HG02571 (cell line): ENCODE data around the gene RHBDD3.
"Not testable (repeated sequence)": the region's sequence is repeated elsewhere in the genome, so short reads cannot be mapped to it uniquely, and the experiment has no call there.

Experiments used
- ATAC-seq: cut with Tn5 transposase; IDR thresholded peaks from one replicate; pipeline ENCODE4 v1.9.1; 2021; ENCODE audit warnings: mild to moderate bottlenecking, moderate library complexity; ENCODE audit not compliant: unreplicated experiment

The RHBDD3 gene

DNA sequence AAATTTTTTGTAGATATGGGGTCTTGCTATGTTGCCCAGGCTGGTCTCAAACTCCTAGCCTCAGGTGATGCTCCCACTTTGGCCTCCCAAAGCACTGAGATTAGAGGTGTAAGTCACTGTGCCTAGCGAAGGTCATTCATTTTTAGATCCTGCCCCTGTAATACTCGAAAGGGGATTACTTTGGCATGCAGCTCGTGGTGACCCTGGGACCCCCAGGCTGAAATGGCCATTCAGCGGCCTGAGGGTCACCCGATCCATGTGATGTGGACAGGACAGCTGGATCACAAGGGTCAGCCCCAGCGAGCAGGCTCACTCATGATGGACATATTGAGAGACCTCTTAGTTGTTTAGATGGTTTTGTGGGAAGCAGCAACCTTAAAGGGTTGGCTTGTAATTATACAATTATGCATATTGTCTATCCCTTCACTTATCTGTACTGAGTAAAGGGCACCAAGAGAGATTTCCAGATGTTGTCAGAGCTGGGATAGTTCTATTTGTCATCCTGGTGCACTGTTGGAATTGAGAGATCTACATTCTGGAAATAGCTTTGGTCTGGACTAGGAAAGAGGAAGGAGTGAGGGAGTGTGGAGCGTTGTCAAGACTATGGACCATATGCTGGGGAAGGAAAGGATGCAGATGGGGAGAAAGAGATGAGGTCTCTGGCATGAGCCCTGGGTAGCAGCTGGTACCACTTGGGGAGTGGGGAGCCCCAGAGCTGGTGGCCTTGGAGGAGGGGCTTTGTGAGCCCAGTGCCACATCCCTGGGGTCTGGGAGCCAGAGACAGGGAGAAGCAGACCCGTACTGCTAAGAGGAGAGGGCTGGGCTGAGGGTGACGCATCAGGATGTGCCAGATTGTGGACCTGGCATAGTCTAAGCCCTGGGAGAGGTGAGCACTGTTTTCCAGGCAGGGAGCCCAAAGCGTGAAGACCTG lies 15.5 kb downstream of the RHBDD3 start:
- ATAC-seq, result no peak

DNA sequence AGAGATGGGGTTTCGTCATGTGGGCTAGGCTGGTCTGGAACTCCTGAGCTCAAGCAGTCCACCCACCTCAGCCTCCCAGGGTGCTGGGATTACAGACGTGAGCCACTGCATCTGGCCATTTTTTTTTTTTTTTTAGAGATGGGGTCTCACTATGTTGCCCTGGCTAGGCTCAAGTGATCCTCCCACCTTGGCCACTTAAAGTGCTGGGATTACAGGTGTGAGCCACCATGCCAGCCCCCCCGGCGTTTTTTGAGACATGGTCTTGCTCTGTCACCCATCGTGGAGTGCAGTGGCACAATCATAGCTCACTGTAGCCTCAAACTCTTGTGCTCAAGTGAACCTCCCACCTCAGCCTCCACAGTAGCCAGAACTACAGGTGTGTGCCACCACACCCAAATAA lies 16.5 kb downstream of the RHBDD3 start:
- ATAC-seq, result no peak

DNA sequence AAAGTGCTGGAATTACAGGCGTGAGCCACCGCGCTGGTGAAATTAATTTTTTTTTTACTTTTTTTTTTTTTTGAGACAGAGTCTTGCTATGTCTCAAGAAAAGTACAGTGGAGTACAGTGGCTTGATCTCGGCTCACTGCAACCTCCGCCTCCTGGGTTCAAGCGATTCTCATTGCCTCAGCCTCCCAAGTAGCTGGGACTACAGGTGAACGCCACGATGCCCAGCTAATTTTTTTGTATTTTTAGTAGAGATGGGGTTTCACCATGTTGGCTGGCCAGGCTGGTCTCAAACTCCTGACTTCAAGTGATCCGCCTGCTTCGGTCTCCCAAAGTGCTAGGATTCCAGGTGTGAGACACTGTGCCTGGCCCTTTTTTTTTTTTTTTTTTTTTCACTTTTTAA lies 19.9 kb downstream of the RHBDD3 start:
- not testable (repeated sequence) for ATAC-seq

DNA sequence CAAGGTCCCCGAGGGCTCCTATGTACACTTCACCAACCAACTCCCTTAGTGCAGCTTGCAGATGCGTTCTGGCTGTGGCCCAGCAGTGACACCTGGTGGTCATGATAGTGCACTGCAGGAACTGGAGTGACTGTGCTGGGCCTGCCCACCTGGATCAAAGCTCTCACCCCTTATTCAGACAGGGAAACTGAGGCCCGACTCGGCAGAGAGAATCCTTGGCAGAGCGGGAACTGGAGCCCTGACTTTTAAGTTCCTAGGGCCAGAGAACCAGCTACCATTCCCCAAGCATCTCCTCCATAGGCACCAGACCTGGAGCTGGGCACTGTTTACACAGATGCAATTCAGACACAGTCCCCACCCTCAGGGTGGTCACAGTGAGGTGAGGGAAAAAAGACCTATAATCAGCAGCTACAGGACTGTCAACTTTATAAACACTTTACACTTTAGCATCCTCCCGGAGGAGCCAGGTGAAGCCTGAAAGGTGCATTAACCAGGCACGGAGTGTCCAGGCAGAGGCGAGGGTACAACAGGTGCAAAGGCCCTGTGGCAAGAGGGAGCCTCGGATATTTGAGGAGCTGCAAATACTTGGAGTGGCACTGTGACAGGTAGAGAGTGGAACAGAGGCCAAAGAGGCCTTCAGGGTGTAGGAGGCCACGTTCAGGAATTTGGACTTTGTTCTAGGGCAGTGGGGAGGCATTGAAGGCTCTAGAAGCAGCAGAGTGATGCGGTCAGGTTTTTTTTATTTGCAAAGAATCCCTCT lies 22.0 kb downstream of the RHBDD3 start:
- no peak for ATAC-seq

DNA sequence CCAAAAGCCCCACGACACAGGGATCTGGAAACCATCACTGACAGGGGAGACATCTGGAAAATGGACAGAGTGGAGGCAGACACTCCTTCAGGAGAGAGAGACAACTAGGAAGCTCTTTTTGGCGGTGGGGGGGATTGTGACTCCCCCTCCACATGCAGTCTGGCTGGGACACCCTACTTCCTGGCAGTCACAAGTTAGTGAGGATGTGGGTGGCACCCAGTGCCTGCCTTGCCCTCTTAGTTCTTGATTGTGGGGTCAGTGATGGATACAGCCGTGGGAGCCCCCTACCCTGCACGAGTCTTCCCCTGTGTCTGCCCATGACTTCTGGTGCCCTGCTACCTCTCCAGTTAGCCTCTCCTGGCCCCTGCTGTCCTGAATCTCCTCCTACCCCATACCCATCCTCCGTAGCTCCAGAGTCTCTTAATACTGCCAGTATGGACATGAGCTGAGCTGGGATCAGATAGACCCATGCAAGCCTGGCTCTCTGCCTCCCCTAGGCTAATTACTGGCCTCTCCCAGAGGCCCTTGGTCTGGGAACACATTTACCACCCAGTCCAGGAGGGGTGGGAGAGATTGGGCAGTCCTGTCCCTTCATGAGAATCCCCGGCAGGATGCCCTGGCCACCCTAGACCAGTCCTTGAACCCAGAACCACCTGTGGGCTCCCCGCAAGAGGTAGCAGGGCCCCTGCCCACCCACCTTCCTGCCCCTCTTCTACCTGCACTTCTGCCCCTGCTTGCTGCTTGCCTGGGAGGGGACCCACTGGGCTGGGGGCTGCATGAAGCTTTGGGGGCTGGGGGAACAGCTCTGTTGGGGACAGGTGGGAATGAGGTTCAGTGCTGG lies 22.8 kb downstream of the RHBDD3 start:
- no peak for ATAC-seq

DNA sequence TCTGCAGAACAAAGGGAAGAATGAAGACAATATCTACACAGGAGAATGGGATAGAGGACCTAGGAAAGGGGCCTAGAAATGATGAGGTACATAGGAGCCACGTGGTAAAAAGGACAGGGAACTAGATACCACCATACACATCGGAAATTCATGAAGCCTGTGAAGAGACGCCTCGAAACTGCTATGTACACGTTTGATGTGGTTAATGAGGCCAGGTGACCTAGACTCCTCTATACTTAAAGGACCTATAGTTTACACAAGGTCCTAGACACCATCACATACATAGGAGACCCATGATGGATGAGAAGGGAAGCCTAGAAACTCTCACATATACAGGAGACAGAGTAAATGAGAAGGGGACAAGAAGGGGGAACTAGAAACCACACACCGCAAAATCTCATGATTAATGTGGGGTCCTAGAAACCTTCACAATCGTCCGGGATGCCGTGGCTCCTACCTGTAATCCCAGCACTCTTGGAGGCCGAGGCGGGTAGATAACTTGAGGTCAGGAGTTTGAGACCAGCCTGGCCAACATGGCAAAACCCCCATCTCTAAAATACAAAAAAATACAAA lies 23.8 kb downstream of the RHBDD3 start:
- no peak for ATAC-seq

DNA sequence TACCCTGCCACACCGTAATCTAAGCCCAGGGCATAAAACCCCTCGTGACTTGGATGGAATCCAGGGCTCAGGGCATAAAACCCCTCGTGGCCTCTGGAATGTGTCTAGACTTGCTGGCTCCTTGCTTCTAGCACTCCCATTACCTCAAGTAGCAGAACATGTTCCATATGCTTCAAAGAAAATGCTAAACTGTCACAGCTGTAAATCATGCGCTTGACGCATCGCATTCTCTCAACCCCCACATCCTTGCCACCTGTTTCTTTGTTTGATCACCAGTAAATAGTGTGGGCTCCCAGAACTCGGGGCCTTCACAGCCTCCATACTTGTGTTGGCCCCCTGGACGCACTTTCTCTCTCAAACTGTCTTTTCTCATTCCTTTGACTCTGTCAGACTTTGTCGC lies 27.3 kb downstream of the RHBDD3 start:
- not testable (repeated sequence) for ATAC-seq

DNA sequence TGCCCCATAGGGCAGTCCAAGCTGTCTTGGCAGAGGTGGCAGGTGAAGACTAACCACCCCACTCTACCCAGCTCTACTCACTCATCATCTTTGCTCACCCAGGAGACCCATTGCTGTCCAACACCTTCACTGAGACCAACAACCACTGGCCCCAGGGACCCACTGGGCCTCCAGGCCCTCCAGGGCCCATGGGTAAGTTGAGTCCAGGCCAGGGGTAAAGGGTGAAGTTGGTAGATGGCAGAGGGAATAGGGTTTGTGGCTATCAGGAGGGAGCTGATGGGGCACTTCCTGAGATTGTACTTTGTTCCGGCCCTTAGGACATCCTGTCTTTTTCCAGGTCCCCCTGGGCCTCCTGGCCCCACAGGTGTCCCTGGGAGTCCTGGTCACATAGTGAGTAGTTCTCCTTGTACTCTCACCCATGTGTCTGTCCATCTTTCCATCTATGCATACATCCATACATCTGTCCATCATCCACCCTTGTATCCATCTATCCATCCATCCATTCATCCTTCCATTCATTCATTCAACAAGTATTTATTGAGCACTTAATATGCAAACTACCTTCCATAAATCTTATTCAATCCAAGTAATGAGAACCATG lies 34.4 kb downstream of the RHBDD3 start:
- ATAC-seq, result no peak

DNA sequence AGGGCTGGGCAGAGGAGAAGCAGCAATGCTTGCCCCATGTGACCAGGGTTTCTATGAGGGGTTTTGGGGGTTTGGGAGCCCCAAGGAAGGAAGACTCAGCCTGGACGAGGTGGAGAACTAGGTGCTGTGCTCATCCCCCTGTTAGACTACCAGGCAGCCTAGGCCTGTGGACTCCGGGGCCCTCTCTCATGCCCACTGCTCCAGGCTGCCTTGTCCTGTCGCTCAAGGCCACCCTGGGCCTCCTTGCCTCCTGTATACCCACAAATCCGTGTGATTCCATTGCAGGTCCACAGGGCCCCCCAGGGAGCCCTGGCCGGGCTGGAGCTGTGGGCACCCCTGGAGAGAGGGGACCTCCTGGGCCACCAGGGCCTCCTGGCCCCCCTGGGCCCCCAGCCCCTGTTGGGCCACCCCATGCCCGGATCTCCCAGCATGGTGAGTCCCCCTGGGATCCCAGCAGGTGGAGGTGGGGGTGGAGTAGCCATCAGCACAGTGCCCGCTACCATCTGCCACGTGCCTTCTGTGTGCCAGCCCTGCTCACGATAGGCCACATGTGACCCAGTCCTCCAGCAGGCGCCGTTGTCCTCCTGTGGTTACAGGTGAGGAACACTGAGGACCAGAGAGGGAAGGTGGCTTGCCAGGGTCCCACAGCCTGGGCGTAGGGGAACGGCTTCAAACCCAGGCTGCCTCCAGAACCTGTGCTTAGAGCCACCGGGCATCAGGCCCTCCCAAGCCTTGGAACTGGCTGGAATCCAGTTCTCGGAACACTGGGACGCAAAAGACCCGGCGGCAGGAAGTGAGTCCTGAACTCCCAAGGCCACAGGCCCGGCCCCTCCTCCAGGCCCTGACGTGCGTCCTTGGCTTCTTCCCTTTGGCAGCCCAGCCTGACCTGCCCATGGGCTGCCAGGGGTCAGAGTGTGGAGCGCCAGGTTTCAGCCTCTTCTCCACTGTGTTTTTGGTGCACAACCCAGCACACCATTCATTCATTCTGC lies 35.5 kb downstream of the RHBDD3 start:
- no peak for ATAC-seq

DNA sequence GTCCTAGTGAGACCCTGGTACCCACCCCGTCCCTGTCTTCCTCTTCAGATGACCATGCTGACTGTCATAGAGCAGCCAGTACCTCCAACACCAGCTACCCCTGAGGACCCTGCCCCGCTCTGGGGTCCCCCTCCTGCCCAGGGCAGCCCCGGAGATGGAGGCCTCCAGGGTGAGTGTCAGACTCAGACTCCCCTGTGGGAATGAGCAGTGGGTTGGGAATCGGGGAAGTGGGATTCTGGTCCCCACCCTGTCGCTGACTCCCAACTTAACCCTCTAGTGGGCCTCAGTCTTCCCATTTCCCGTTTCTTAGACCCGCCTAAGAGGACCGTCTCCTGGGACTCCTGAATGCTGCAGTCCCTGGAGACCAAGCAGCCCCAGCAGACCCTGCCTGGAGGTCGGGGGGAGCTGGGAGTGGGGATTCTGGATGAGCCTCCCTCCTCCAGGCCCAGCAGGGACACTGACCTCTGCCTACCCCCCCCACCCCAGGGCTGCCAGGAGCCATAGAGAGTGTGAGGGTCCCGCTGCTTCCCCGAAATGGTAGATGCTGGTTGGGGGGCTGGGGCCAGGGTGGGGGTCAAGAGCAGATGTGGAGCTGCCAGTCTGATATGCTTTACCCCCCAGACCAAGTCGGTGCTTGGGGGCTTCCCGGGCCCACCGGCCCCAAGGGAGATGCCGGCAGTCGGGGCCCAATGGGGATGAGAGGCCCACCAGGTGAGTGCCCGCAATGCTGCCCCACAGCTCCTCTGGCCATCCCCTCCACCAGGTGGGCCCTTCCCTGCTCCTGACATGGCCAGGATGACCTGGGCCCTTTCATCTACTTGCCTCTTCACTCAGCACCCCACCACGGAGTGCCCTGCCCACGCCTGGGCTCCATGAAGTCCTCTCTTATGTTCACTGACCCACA lies 36.6 kb downstream of the RHBDD3 start:
- ATAC-seq, result no peak

DNA sequence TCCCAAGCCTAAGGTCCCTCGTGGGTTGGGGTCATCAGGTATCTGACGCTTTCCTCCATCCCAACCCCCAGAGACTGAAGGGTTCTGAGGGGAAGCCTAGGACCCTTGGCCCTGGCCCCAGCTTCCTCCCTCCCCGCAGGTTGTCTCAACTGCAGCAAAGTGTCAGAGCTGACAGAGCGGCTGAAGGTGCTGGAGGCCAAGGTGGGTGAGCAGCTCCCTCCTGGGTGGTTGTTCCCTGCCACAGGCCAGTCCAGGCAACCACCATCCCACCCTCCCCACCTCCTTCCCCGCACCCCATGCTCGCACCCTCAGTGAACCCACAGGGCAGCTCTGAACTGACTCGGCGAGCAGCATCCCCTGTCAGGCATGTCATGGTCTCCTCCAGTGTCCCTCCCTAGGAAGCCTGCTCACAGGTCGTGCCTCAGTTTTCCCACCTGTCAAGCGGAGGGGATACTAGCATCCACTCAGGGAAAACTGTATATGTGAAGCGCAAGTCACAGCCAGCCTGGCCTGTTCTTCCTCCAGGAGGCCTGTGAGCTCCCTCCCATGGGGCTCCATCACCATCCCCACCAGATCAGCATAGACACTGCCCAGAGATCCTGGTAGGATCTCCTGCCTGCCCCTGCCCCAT lies 41.3 kb downstream of the RHBDD3 start:
- no peak for ATAC-seq

DNA sequence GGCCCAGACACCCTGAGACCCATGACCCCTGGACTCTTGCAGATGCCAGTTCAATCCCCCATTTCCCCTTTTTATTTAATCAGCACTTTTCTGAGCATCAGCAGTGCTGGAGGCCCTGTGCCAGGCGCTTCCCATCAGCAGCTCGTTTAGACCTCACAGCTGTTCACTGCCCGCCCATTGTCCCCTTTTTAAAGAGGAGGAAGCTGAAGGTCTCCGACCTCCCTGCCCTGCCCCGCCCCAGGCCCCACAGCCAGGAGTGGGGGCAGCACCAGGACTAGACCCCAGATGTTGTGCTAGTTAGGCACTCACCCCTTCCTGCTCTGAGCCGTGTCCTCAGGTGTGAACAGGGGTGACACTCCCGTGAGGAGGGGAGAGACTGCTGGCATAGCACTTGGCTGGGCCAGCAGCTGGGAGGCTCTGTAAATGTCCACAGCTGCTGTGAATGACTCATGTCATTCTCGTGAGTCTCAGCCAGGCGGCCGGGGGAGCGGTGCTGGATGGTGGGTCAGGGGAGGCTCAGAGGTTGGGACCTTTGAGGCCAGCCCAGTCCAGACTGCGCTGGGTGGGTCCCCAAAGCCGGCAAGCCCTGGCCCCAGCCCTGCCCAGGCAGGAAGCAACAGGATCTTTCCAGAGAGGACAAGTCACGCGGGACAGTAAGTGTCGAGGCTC lies 42.2 kb downstream of the RHBDD3 start:
- no peak for ATAC-seq

DNA sequence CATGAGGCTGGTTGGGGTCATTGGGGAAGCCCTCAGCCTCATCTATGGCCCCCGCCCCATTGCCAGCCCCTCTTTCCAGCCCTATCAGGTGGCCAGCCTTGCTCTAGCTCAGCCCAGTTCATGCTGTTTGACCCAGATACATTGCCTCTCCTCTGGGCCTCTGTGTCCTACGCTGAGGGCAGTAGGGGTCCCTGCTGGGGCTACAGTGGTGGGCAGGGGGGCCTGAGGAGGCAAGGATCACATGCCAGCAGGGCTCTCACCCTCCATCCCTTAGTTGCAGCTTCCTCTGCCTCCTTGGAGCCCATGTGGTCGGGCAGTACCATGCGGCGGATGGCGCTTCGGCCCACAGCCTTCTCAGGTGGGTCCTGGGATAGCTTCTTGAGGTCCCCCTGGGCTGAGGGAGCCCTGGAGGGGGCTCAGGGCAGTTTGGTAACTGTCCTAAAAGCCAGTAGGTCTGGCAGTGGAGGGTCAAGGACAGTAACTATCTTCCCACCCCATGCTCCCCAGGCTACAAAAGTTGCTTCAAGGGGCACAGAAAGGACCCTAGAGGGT lies 42.8 kb downstream of the RHBDD3 start:
- no peak for ATAC-seq

DNA sequence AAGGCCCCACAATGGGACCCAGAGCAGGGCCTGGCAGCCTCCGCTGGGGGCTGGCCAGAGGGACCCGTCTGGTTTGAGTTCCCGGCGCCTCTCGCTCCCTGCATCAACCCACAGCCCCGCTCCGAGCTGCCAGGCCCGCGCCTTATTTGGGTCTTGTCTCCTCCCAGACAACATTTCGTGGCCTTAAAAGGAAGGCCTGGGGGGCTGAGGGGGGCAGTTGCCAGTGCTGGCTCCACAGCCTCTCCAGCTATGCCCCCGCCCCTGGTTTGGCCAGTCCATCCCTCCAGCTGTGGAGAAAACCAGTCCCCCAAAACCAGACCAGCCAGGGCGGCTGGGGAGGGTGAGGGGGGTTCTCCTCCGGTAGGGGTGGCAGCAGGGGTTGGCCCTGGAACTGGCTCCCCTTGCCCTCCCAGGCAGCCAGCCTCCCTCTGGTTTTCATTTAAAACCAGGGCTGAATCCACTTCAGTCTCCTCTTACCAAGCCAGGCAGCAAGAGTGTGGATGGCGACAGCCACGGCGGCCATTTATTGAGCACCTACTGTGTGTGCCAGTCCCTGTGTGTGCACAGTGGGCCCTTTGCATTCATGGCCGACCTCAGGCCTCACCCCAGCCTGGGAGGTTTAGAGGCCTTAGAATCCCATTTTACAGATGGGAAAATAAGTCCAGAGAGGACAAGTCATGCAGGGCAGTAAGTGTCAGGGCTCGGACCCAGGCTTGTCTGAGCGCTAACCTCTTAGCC lies 43.5 kb downstream of the RHBDD3 start:
- no peak for ATAC-seq

DNA sequence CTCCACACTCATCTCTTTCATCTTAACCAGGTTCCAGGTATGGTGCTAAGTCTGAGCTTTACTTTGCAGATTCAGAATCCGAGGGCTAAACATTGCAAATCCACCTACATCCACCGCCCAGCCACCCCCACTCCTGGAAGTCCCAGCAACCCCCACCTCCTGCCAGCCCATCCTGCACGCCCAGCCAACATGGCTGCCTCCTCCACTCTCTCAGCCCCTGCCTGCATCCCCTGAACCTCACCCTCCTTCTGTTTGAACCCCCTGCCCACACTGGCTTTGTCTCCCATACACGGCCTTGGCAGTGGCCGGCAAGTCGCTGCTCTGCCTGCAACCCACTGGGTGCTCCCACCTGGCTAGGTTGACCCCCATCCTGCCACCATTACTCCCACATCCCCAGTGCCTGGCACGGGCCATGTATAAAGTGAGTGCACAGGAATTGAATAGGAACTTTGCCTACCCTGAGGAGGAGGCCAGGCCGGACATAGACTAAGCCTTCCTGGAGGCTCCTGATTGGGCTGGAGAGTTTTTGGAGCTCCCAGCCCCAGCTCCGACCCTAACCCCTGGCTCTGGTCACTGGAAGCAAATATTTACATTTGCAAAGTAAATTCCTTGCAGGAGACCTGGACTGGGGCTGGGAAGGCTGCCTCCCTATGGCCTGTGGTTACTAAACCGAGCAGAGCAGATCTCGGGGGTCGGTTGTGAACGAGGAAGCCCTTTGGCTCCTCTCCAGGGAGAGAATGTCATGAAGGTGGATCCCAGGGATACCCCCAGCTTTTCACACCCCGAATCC lies 47.7 kb downstream of the RHBDD3 start:
- no peak for ATAC-seq
